HEK293 (cell line): ENCODE results near the gene IGF1R.

Source experiments
- GLI4 ChIP-seq: fragments of 450-650 bp; formaldehyde crosslinking; IDR thresholded peaks from 2 replicates; pipeline ENCODE4 v1.5.1; 2016; ENCODE audit warnings: missing biosample characterization, missing genetic modification characterization
- GLIS2 ChIP-seq: fragments of 450-650 bp; formaldehyde crosslinking; IDR thresholded peaks from 2 replicates; pipeline ENCODE4 v1.5.1; 2016; ENCODE audit warnings: missing biosample characterization, missing genetic modification characterization
- HOXC10 ChIP-seq: sonication (generic); formaldehyde crosslinking; IDR thresholded peaks from 2 replicates; pipeline ENCODE4 v1.8.1; 2023; ENCODE audit warnings: mild to moderate bottlenecking, missing genetic modification reagents
- KLF8 ChIP-seq: fragments of 450-650 bp; formaldehyde crosslinking; IDR thresholded peaks from 2 replicates; pipeline ENCODE4 v1.5.1; 2016; ENCODE audit warnings: missing biosample characterization, missing genetic modification characterization
- PATZ1 ChIP-seq: fragments of 450-650 bp; formaldehyde crosslinking; IDR thresholded peaks from 2 replicates; pipeline ENCODE4 v1.5.1; 2016; ENCODE audit warnings: missing biosample characterization, missing genetic modification characterization
- SCRT1 ChIP-seq: fragments of 450-650 bp; formaldehyde crosslinking; IDR thresholded peaks from 2 replicates; pipeline ENCODE4 v1.5.1; 2016; ENCODE audit warnings: missing biosample characterization, missing genetic modification characterization, borderline replicate concordance
- SETDB1 ChIP-seq: IDR thresholded peaks from one replicate; pipeline ENCODE4 v1.6.1; 2017; ENCODE audit warnings: mild to moderate bottlenecking, low read length, moderate library complexity, mixed read lengths; ENCODE audit not compliant: insufficient read length
- SP2 ChIP-seq: fragments of 450-650 bp; formaldehyde crosslinking; IDR thresholded peaks from 2 replicates; pipeline ENCODE4 v1.5.1; 2016; ENCODE audit warnings: missing biosample characterization, missing genetic modification characterization
- WT1 ChIP-seq: fragments of 450-650 bp; formaldehyde crosslinking; IDR thresholded peaks from 2 replicates; pipeline ENCODE4 v1.5.1; 2016; ENCODE audit warnings: missing biosample characterization, missing genetic modification characterization
- ZBTB17 ChIP-seq: fragments of 450-650 bp; formaldehyde crosslinking; IDR thresholded peaks from 2 replicates; pipeline ENCODE4 v1.5.1; 2016; ENCODE audit warnings: missing biosample characterization, missing genetic modification characterization
- ZBTB20 ChIP-seq: fragments of 450-650 bp; formaldehyde crosslinking; IDR thresholded peaks from 2 replicates; pipeline ENCODE4 v1.5.1; 2016; ENCODE audit warnings: missing biosample characterization, missing genetic modification characterization
- ZBTB8A ChIP-seq: fragments of 450-650 bp; formaldehyde crosslinking; IDR thresholded peaks from 2 replicates; pipeline ENCODE4 v1.5.1; 2016; ENCODE audit warnings: missing biosample characterization, missing genetic modification characterization
- ZNF112 ChIP-seq: fragments of 450-650 bp; formaldehyde crosslinking; IDR thresholded peaks from 2 replicates; pipeline ENCODE4 v1.5.0; 2017; ENCODE audit warnings: missing biosample characterization, missing genetic modification characterization
- ZNF184 ChIP-seq: fragments of 450-650 bp; IDR thresholded peaks from 2 replicates; pipeline ENCODE4 v1.5.1; 2018; ENCODE audit warnings: missing biosample characterization, mild to moderate bottlenecking, missing genetic modification characterization
- ZNF2 ChIP-seq: fragments of 450-650 bp; formaldehyde crosslinking; IDR thresholded peaks from 2 replicates; pipeline ENCODE4 v1.5.1; 2016; ENCODE audit warnings: missing biosample characterization, missing genetic modification characterization
- ZNF211 ChIP-seq: fragments of 450-650 bp; formaldehyde crosslinking; IDR thresholded peaks from 2 replicates; pipeline ENCODE4 v1.5.1; 2016; ENCODE audit warnings: low read depth, missing biosample characterization, missing genetic modification characterization
- ZNF223 ChIP-seq: fragments of 450-650 bp; formaldehyde crosslinking; IDR thresholded peaks from 2 replicates; pipeline ENCODE4 v1.5.1; 2016; ENCODE audit warnings: missing biosample characterization, missing genetic modification characterization
- ZNF24 ChIP-seq: fragments of 450-650 bp; formaldehyde crosslinking; IDR thresholded peaks from 2 replicates; pipeline ENCODE4 v1.5.1; 2016; ENCODE audit warnings: missing biosample characterization, missing genetic modification characterization
- ZNF324 ChIP-seq: fragments of 450-650 bp; formaldehyde crosslinking; IDR thresholded peaks from 2 replicates; pipeline ENCODE4 v1.5.1; 2016; ENCODE audit warnings: missing biosample characterization, missing genetic modification characterization
- ZNF362 ChIP-seq: fragments of 450-650 bp; formaldehyde crosslinking; IDR thresholded peaks from 2 replicates; pipeline ENCODE4 v1.5.1; 2016; ENCODE audit warnings: missing biosample characterization, missing genetic modification characterization
- ZNF366 ChIP-seq: fragments of 450-650 bp; formaldehyde crosslinking; conservative IDR thresholded peaks from 2 replicates; pipeline ENCODE4 v1.5.1; 2016; ENCODE audit warnings: missing biosample characterization, missing genetic modification characterization
- ZNF391 ChIP-seq: fragments of 450-650 bp; formaldehyde crosslinking; IDR thresholded peaks from 2 replicates; pipeline ENCODE4 v1.5.1; 2016; ENCODE audit warnings: low read depth, missing biosample characterization, missing genetic modification characterization, borderline replicate concordance
- ZNF404 ChIP-seq: fragments of 450-650 bp; formaldehyde crosslinking; IDR thresholded peaks from 2 replicates; pipeline ENCODE4 v1.5.1; 2017; ENCODE audit warnings: missing biosample characterization, missing genetic modification characterization
- ZNF416 ChIP-seq: fragments of 450-650 bp; formaldehyde crosslinking; IDR thresholded peaks from 2 replicates; pipeline ENCODE4 v1.5.1; 2016; ENCODE audit warnings: missing biosample characterization, missing genetic modification characterization
- ZNF426 ChIP-seq: fragments of 450-650 bp; formaldehyde crosslinking; IDR thresholded peaks from 2 replicates; pipeline ENCODE4 v1.5.1; 2017; ENCODE audit warnings: missing biosample characterization, missing genetic modification characterization, mild to moderate bottlenecking, inconsistent platforms, moderate library complexity
- ZNF514 ChIP-seq: fragments of 450-650 bp; formaldehyde crosslinking; IDR thresholded peaks from 2 replicates; pipeline ENCODE4 v1.5.1; 2016; ENCODE audit warnings: missing biosample characterization, missing genetic modification characterization
- ZNF529 ChIP-seq: fragments of 450-650 bp; formaldehyde crosslinking; IDR thresholded peaks from 2 replicates; pipeline ENCODE4 v1.5.1; 2017; ENCODE audit warnings: missing genetic modification characterization, missing biosample characterization; ENCODE audit not compliant: insufficient replicate concordance
- ZNF555 ChIP-seq: fragments of 450-650 bp; formaldehyde crosslinking; conservative IDR thresholded peaks from 2 replicates; pipeline ENCODE4 v1.5.1; 2017; ENCODE audit warnings: missing biosample characterization, mild to moderate bottlenecking, missing genetic modification characterization, inconsistent platforms
- ZNF623 ChIP-seq: fragments of 450-650 bp; formaldehyde crosslinking; IDR thresholded peaks from 2 replicates; pipeline ENCODE4 v1.5.1; 2016; ENCODE audit warnings: missing biosample characterization, missing genetic modification characterization
- ZNF677 ChIP-seq: fragments of 450-650 bp; IDR thresholded peaks from 2 replicates; pipeline ENCODE4 v1.5.0; 2018; ENCODE audit warnings: missing biosample characterization, mild to moderate bottlenecking, missing genetic modification characterization, moderate library complexity
- ZNF692 ChIP-seq: fragments of 450-650 bp; formaldehyde crosslinking; IDR thresholded peaks from 2 replicates; pipeline ENCODE4 v1.5.1; 2016; ENCODE audit warnings: missing biosample characterization, missing genetic modification characterization
- ZNF76 ChIP-seq: fragments of 450-650 bp; formaldehyde crosslinking; IDR thresholded peaks from 2 replicates; pipeline ENCODE4; 2016; ENCODE audit warnings: low read depth, missing biosample characterization, missing genetic modification characterization, borderline replicate concordance
- ZNF830 ChIP-seq: fragments of 450-650 bp; IDR thresholded peaks from 2 replicates; pipeline ENCODE4 v1.5.0; 2018; ENCODE audit warnings: missing biosample characterization, missing genetic modification characterization, low read depth, mild to moderate bottlenecking, moderate library complexity
- ZSCAN16 ChIP-seq: fragments of 450-650 bp; formaldehyde crosslinking; IDR thresholded peaks from 2 replicates; pipeline ENCODE4 v1.5.1; 2016; ENCODE audit warnings: missing biosample characterization, missing genetic modification characterization
- ZSCAN4 ChIP-seq: fragments of 450-650 bp; formaldehyde crosslinking; IDR thresholded peaks from 2 replicates; pipeline ENCODE4 v1.5.1; 2017; ENCODE audit warnings: missing biosample characterization, missing genetic modification characterization

The IGF1R gene

GRCh38 chr15:98727115-98728040 is 79.0 kb downstream of the IGF1R start (continued):
- TF ChIP-seq ZSCAN4 (tag by site-specific recombination) (no peak), ZBTB8A (tag by site-specific recombination) (no peak), ZNF416 (tag by site-specific recombination) (no peak), SCRT1 (tag by site-specific recombination) (no peak), ZNF366 (peak; percentile 43), HOXC10 (CRISPR knock-in tag) (0 out of 2 replicates have a peak, but pooled peaks have one; percentile 66), ZNF112 (tag by site-specific recombination) (no peak), ZNF391 (tag by site-specific recombination) (no peak), ZNF404 (tag by site-specific recombination) (no peak), ZNF24 (tag by site-specific recombination) (no peak), ZNF2 (tag by site-specific recombination) (peak; percentile 45; the same call in 1 of the 2 replicates), ZNF211 (no peak), SP2 (tag by site-specific recombination) (no peak), ZSCAN16 (tag by site-specific recombination) (no peak), ZNF555 (tag by site-specific recombination) (no peak), ZBTB17 (tag by site-specific recombination) (peak; percentile 63), ZNF324 (tag by site-specific recombination) (no peak), GLI4 (tag by site-specific recombination) (no peak), KLF8 (tag by site-specific recombination) (peak; percentile 77), ZNF184 (tag by site-specific recombination) (no peak), ZNF514 (tag by site-specific recombination) (no peak), ZNF677 (no peak), ZNF426 (no peak), PATZ1 (tag by site-specific recombination) (peak; percentile 74), GLIS2 (tag by site-specific recombination) (peak; percentile 48; the same call in 1 of the 2 replicates), ZNF529 (tag by site-specific recombination) (no peak), WT1 (peak; percentile 30; the same call in 1 of the 2 replicates), ZNF362 (peak; percentile 95), SETDB1 (no peak), ZNF692 (tag by site-specific recombination) (peak; percentile 97), ZNF623 (tag by site-specific recombination) (no peak), ZBTB20 (no peak), ZNF76 (tag by site-specific recombination) (no peak), ZNF830 (tag by site-specific recombination) (no peak), ZNF223 (no peak)
